ENCODE data around the gene EDDM3A. TPM values are rescaled to one million over a fixed set of nuclear protein-coding genes. Genes with fewer than 3 reads are reported as not detected.

EDDM3A gene
- total and polyA plus RNA-seq, 2 experiments from 2014 or later = not detected

Other genes with a start within 250 kb of the EDDM3A start
- not detected in 2 replicates for gene RNASE10, start 240.3 kb upstream of the EDDM3A start, total RNA-seq (2014; rRNA removed; shearing (Covaris generic))
- gene RNASE10, start 240.3 kb upstream of the EDDM3A start, polyA plus RNA-seq (2016; fragmentation: Nextera tagmentation; extraction: Ambion mirVana) = 0.65 and 0.82 TPM in 2 replicates
- 0.24 and 0.74 TPM in 2 replicates for gene RNASE9, start 184.8 kb upstream of the EDDM3A start, total RNA-seq (2014; rRNA removed; shearing (Covaris generic))
- not detected in 2 replicates for gene RNASE9, start 184.8 kb upstream of the EDDM3A start, polyA plus RNA-seq (2016; fragmentation: Nextera tagmentation; extraction: Ambion mirVana)
- gene RNASE11, start 157.9 kb upstream of the EDDM3A start, total RNA-seq (2014; rRNA removed; shearing (Covaris generic)) = not detected in 2 replicates
- gene RNASE11, start 157.9 kb upstream of the EDDM3A start, polyA plus RNA-seq (2016; fragmentation: Nextera tagmentation; extraction: Ambion mirVana) = not detected in 2 replicates
- not detected in 2 replicates for gene RNASE12, start 154.5 kb upstream of the EDDM3A start, total RNA-seq (2014; rRNA removed; shearing (Covaris generic))
- gene RNASE12, start 154.5 kb upstream of the EDDM3A start, polyA plus RNA-seq (2016; fragmentation: Nextera tagmentation; extraction: Ambion mirVana) = not detected in 2 replicates
- not detected in 2 replicates for gene OR6S1, start 104.2 kb upstream of the EDDM3A start, total RNA-seq (2014; rRNA removed; shearing (Covaris generic))
- not detected in 2 replicates for gene OR6S1, start 104.2 kb upstream of the EDDM3A start, polyA plus RNA-seq (2016; fragmentation: Nextera tagmentation; extraction: Ambion mirVana)
- gene RNASE4, start 61.3 kb upstream of the EDDM3A start, total RNA-seq (2014; rRNA removed; shearing (Covaris generic)) = 1.6 and 2.0 TPM in 2 replicates
- 0.29 and 0.45 TPM in 2 replicates for gene RNASE4, start 61.3 kb upstream of the EDDM3A start, polyA plus RNA-seq (2016; fragmentation: Nextera tagmentation; extraction: Ambion mirVana)
- 2.3 and 5.1 TPM in 2 replicates for gene ANG, start 57.1 kb upstream of the EDDM3A start, total RNA-seq (2014; rRNA removed; shearing (Covaris generic))
- 3.7 and 5.0 TPM in 2 replicates for gene ANG, start 57.1 kb upstream of the EDDM3A start, polyA plus RNA-seq (2016; fragmentation: Nextera tagmentation; extraction: Ambion mirVana)
- not detected in 2 replicates for gene EDDM3B, start 22.5 kb downstream of the EDDM3A start, total RNA-seq (2014; rRNA removed; shearing (Covaris generic))
- gene EDDM3B, start 22.5 kb downstream of the EDDM3A start, polyA plus RNA-seq (2016; fragmentation: Nextera tagmentation; extraction: Ambion mirVana) = not detected in 2 replicates
- 0.45 TPM in 1 of 2 replicates, not detected in the other for gene RNASE6, start 35.4 kb downstream of the EDDM3A start, total RNA-seq (2014; rRNA removed; shearing (Covaris generic))
- not detected in 2 replicates for gene RNASE6, start 35.4 kb downstream of the EDDM3A start, polyA plus RNA-seq (2016; fragmentation: Nextera tagmentation; extraction: Ambion mirVana)
- 0.56 TPM in 1 of 2 replicates, not detected in the other for gene RNASE1, start 57.0 kb downstream of the EDDM3A start, total RNA-seq (2014; rRNA removed; shearing (Covaris generic))
- 1.7 and 2.0 TPM in 2 replicates for gene RNASE1, start 57.0 kb downstream of the EDDM3A start, polyA plus RNA-seq (2016; fragmentation: Nextera tagmentation; extraction: Ambion mirVana)
- not detected in 2 replicates for gene RNASE3, start 145.5 kb downstream of the EDDM3A start, total RNA-seq (2014; rRNA removed; shearing (Covaris generic))
- not detected in 2 replicates for gene RNASE3, start 145.5 kb downstream of the EDDM3A start, polyA plus RNA-seq (2016; fragmentation: Nextera tagmentation; extraction: Ambion mirVana)
- not detected in 2 replicates for gene RNASE2, start 209.6 kb downstream of the EDDM3A start, total RNA-seq (2014; rRNA removed; shearing (Covaris generic))
- gene RNASE2, start 209.6 kb downstream of the EDDM3A start, polyA plus RNA-seq (2016; fragmentation: Nextera tagmentation; extraction: Ambion mirVana) = not detected in 2 replicates
- gene METTL17, start 244.1 kb downstream of the EDDM3A start, total RNA-seq (2014; rRNA removed; shearing (Covaris generic)) = 156 and 163 TPM in 2 replicates
- 74.9 and 77.7 TPM in 2 replicates for gene METTL17, start 244.1 kb downstream of the EDDM3A start, polyA plus RNA-seq (2016; fragmentation: Nextera tagmentation; extraction: Ambion mirVana)